ENCODE results near the gene SLC4A3. TPM values are rescaled to one million over a fixed set of nuclear protein-coding genes. Genes with fewer than 3 reads are reported as not detected.
A peak's percentile ranks its signal among the peaks of the same experiment; 100 is the strongest.

The SLC4A3 gene
- total and polyA plus RNA-seq, 2 of the 13 experiments (the other 11 are each of a cell fraction or from before 2014, with no cell fraction given) = 0.18 to 0.95 TPM

DNA sequence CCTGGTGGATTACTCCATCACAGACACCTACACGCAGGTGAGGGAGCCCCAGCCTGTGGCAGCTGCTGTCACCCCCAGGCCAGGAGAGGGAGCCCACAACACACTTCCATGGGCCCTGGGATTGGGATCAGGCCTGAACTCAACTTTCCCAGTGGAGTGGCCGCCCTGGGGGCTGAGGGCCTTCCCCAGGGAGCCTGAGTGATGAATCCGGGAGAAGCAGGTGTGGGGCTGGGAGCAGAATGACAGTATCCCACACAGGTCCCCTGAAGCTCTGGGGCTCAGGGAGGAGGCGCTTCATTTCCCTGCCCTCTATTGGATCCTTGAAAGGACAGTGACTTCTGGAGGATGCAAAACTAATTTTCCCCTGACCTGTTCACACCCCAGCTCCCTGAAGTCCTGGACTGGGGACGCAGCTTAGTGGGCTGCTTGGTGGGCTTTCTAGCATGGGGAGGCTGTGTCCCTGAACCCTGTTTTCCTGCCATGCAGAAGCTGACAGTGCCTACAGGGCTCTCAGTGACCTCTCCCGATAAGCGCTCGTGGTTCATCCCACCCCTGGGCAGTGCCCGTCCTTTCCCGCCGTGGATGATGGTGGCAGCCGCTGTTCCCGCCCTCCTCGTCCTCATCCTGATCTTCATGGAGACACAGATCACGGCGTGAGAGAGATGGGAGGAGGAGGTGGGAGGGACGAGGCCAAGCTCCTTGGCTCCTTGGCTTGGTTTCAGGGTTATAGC, 11.0 kb downstream of the SLC4A3 start (continued):
- no peak for TF ChIP-seq ZNF263 (CRISPR knock-in tag; IDR thresholded peaks at IDR 0.05)
- TF ChIP-seq, protein P1, sequence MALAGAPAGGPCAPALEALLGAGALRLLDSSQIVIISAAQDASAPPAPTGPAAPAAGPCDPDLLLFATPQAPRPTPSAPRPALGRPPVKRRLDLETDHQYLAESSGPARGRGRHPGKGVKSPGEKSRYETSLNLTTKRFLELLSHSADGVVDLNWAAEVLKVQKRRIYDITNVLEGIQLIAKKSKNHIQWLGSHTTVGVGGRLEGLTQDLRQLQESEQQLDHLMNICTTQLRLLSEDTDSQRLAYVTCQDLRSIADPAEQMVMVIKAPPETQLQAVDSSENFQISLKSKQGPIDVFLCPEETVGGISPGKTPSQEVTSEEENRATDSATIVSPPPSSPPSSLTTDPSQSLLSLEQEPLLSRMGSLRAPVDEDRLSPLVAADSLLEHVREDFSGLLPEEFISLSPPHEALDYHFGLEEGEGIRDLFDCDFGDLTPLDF (CRISPR knock-in tag; IDR thresholded peaks at IDR 0.05) = no peak
- TF ChIP-seq SIN3B (IDR thresholded peaks at IDR 0.05; ENCODE audit: low read length) = no peak
- no peak for TF ChIP-seq IRX3 (CRISPR knock-in tag; IDR thresholded peaks at IDR 0.05; ENCODE audit: borderline replicate concordance, low read depth)
- TF ChIP-seq, protein P2, sequence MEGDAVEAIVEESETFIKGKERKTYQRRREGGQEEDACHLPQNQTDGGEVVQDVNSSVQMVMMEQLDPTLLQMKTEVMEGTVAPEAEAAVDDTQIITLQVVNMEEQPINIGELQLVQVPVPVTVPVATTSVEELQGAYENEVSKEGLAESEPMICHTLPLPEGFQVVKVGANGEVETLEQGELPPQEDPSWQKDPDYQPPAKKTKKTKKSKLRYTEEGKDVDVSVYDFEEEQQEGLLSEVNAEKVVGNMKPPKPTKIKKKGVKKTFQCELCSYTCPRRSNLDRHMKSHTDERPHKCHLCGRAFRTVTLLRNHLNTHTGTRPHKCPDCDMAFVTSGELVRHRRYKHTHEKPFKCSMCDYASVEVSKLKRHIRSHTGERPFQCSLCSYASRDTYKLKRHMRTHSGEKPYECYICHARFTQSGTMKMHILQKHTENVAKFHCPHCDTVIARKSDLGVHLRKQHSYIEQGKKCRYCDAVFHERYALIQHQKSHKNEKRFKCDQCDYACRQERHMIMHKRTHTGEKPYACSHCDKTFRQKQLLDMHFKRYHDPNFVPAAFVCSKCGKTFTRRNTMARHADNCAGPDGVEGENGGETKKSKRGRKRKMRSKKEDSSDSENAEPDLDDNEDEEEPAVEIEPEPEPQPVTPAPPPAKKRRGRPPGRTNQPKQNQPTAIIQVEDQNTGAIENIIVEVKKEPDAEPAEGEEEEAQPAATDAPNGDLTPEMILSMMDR (CRISPR knock-in tag; IDR thresholded peaks at IDR 0.05) = peak; percentile 55
- TF ChIP-seq ZNF33B (CRISPR knock-in tag; IDR thresholded peaks at IDR 0.05) = no peak

DNA sequence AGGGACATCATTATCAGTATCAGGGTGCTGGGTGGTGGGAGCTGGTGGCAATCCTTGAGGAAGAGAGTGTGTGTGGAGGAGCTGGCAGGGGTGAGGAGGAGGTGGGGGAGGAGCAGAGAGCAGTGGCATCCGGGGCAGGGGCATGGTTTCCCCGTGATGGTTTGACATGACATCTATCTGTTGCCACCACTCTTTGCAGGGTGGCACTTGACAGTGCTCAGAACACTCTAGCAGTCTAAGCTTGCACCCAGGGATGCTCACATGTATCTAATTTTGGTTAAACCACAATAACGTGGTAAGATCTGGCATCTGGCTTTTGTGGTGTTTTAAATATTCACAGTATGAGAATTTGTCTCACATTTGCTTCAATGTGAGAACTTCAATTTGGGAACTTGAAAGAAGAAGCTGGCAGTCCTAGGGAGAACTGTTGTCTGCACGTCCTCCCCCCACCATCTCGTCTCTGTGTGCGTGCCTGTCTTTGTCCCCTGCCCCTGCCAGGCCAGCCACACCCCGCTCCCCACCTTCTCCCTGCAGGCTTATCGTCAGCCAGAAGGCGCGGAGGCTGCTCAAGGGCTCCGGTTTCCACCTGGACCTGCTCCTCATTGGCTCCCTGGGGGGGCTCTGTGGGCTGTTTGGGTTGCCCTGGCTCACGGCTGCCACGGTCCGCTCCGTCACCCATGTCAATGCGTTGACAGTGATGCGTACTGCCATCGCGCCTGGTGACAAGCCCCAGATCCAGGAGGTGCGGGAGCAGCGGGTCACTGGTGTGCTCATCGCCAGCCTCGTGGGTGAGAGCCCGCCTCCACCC, 11.7 kb downstream of the SLC4A3 start:
- no peaks in the 10 kb centered on the region for H3K79me2 ChIP-seq (ENCODE audit: insufficient read depth, low read length)
- intact Hi-C loops (cut with micrococcal nuclease; ENCODE audit: unreplicated experiment) (no loop called here), in situ Hi-C loops (cut with HindIII; ENCODE audit: extremely low pct_ligation_motif_present, low pct_unique_long_range_greater_than_20kb) (no loop called here)
- H2AFZ ChIP-seq (ENCODE audit: low read length) = no peak overlapping the region
- POLR2A ChIA-PET = no interaction called here
- H4K20me1 ChIP-seq (ENCODE audit: insufficient read depth, low read length) = no peaks in the 10 kb centered on the region
- no TSS peak for BruUV-seq (replicated peaks)
- no peak overlapping the region for H3K4me3 ChIP-seq (replicated peaks in 1 of 3; ENCODE audit: insufficient read depth in 1 of 3, low read depth in 2 of 3, low read length in 3 of 3)
- peaks cover 25 to 89% of the 10 kb centered on the region in 2 experiments for H3K27me3 ChIP-seq (ENCODE audit: control insufficient read depth in 1 of 2, insufficient read depth in 2 of 2, low read length in 2 of 2)
- no peak overlapping the region for H3K9ac ChIP-seq (ENCODE audit: insufficient read depth, low read depth, low read length)
- 32% methylated on average over 18 of the region's 24 CpGs for WGBS (ENCODE audit: low lambda C conversion rate)
- DNase-seq (ENCODE audit: low spot score) = no peak
- H3K4me1 ChIP-seq (ENCODE audit: insufficient read depth, low read length) = peaks cover 9% of the 10 kb centered on the region
- H3K36me3 ChIP-seq (replicated peaks in 1 of 2; ENCODE audit: control insufficient read depth in 1 of 2, insufficient read depth in 2 of 2, low read length in 2 of 2) = no peaks in the 10 kb centered on the region
- no peaks in the 10 kb centered on the region for H3K9me3 ChIP-seq (ENCODE audit: low read length)
- CTCF ChIA-PET (ENCODE audit: low intra/inter-chr PET ratio, low total read pairs) = no interaction called here
- ATAC-seq = no peak
- no peak overlapping the region for H3K27ac ChIP-seq (ENCODE audit: extremely low read length, insufficient read depth, low read length)
- no peak for FAIRE-seq
- no peak overlapping the region for H3K4me2 ChIP-seq (ENCODE audit: low read depth, low read length)
- TF ChIP-seq ZNF234 (CRISPR knock-in tag; conservative IDR thresholded peaks at IDR 0.05) = no peak
- no peak for TF ChIP-seq MIXL1 (CRISPR knock-in tag; IDR thresholded peaks at IDR 0.05)
- no peak for TF ChIP-seq AGO2 (optimal IDR thresholded peaks at IDR 0.05; ENCODE audit: low read depth, low read length)
- TF ChIP-seq ZNF646 (CRISPR knock-in tag; IDR thresholded peaks at IDR 0.05) = no peak
- no peak for TF ChIP-seq ZNF776 (CRISPR knock-in tag; IDR thresholded peaks at IDR 0.05)
- TF ChIP-seq HHEX (CRISPR knock-in tag; IDR thresholded peaks at IDR 0.05) = no peak
- TF ChIP-seq CCAR2 (optimal IDR thresholded peaks at IDR 0.05; ENCODE audit: low read depth, low read length) = no peak
- TF ChIP-seq POLR2A (IDR thresholded peaks at IDR 0.05; ENCODE audit: insufficient read depth in 1 of 2, low read depth in 2 of 2, low read length in 2 of 2) = no peak
